Activated T-cell treated with anti-CD3 and anti-CD28 coated beads for 4 hours (primary cell): ENCODE data around the gene GALNTL6.
"Not testable (repeated sequence)": the region's sequence is repeated elsewhere in the genome, so short reads cannot be mapped to it uniquely, and the experiment has no call there.

Experiments used
- DNase-seq: peaks from one replicate; pipeline ENCODE4 v3.0.0-alpha.2; 2020

Gene GALNTL6

GRCh38 chr4:172963498-172964294 is 1150.5 kb downstream of the GALNTL6 start:
- no peak for DNase-seq

- DNase-seq: not testable (repeated sequence)
These were observed 1157.0 kb downstream of the GALNTL6 start for GRCh38 chr4:172970189-172970588.

DNA sequence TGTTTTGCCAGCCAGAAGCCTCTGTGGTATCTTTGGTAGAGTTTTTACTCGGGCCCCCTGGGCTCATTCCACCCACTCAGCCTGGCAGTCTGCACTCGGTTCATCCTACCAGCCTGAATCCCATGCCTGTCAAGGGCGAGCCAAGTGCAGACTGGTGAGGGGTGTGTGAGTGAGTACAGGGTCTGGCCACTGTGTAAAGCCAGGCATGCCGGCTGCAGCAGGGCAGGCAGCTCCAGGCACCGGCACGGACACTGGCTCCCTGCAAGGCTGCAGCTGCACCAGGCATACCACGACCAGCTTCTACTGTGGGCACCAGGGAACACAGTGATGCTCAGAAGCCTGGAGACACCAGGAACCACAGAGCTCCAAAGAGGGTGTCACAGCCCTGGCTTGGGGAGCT is 1161.4 kb downstream of the GALNTL6 start:
- DNase-seq: no peak

GRCh38 chr4:172975651-172976229 is 1162.5 kb downstream of the GALNTL6 start:
- no peak for DNase-seq

DNA sequence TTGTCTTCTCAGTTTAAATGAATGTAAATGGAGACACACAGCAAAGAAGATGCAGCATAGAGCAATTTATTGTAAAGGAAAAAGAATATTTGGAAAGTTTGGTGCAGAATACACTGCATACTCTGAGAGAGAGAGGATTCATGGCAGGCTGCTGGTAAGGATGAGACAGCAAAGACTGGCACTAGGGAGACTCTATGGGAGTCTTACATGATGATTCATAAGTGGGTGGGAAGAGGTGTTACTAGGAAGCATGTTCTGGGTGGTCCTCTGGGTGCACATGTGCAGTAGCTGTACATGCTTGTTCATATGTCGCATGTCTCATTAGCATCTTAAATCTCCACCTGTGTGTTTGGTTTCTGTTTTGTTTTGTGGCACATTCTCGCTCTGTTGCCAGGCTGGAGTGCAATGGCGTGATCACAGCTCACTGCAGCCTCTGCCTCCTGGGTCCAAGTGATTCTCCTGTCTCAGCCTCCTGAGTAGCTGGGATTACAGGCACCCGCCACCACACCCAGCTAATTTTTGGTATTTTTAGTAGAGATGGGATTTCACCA is 1164.4 kb downstream of the GALNTL6 start:
- DNase-seq: not testable (repeated sequence)

- no peak for DNase-seq
These were observed 1165.6 kb downstream of the GALNTL6 start for GRCh38 chr4:172978848-172979247.

DNA sequence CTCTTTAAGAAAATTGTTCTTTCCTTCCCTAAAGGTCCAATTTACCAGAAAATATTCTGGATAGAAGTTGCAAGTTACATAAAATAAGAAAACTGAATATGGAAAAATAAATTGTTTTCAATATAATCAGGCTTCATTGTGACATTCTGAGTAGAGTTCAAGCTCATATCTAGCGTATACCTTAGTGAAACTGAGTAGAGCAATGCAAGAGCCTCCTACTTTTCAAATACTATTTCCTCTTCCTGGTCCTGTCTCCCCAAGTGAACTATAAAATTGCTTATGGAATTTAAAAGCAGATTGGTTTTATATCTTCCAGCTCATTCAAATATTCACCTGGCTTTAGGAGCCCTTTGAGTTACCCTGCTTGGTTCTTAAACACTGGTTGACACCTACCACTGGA is 1166.1 kb downstream of the GALNTL6 start:
- no peak for DNase-seq

DNA sequence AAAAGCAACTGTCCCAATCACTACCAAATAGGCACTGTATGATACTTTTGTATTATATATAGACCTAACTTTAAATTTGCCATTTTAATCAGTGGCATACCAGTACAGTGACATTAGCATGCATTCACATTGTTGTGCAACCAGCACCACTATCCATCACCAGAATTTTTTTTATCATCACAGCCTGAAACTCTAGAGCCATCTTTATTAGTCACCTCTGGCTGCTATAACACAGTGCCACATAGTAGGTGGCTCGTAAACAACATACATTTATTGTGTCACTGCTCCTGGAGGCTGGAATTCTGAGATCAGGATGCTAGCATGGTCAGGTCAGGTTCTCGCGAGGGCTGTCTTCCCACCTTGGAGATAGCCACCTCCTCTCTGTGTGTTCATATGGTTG is 1167.0 kb downstream of the GALNTL6 start:
- DNase-seq: no peak

DNA sequence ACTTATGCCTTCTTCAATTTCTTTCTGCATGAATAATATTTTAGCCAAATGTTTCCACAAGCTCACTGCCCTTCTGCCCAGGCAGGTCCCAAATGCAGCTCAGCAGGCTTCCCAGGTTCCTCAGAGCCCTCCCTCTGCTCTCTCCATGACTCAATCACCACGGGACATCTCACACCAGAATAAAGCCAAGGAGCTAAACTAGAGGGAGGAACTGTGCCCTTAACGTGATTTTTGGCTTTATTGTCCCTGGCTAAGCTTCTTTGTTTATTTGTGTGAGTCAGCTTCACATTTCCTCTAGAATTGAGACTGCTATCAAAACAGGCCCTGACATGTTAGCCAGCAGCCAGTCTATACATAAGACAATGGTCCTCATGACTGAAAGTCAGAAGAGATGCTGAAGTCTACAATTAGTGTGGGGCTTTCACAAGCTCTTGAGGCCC is 1169.0 kb downstream of the GALNTL6 start:
- no peak for DNase-seq

DNA sequence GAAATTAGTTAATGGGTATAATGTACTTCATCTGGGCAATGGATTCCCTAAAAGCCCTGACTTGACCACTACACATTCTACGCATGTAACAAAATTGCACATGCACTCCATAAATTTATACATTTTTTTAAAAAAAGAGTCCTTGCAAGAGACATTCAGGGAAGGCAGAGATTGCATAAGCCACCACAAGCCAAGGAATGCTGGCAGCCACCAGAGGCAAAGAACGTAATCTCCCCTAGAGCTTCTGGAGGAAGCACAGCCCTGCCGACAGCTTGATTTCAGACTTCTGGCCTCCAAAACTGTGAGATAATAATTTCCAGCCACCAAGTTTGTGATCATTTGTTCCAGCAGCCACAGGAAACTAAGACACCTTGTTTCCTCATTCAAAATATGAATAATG is 1169.8 kb downstream of the GALNTL6 start:
- DNase-seq: no peak

DNA sequence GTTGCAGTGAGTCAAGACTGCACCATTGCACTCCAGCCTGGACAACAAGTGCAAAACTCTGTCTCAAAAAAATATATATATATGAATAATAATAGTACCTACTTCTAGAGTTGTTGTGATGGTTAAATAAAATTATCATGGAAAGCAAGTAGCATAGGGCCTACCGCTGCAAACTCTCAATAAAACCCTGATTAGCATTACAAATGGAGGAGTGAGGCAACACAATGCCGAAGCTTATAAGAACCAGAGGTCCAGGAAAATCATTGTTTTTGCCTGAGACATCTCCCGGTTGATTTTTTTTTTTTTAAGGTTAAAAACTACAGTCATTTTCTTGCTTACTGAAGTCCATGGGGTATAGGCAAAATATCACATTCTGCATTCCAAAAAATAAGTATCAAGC is 1170.4 kb downstream of the GALNTL6 start:
- DNase-seq: no peak

- DNase-seq: no peak
These were observed 1172.3 kb downstream of the GALNTL6 start for GRCh38 chr4:172985552-172985951.

DNA sequence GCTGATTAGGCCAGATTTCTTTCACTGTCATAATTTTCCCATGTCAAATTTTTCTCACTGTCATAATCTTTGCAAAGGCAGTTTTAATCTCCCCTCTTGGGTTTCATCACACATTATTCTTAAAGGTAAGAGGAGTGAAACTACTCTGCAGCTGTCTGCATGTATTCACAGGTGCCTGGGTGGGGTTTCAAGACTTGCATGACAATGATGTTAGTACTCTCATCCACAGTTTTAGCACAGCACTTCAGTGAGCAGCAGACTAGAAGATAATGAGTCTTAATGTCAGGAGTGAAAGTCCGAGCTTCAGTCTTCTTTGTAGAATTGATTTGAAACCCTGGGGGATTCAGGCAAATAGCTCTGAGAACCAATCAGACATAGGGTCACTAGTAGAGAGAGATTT is 1172.9 kb downstream of the GALNTL6 start:
- DNase-seq: no peak

DNA sequence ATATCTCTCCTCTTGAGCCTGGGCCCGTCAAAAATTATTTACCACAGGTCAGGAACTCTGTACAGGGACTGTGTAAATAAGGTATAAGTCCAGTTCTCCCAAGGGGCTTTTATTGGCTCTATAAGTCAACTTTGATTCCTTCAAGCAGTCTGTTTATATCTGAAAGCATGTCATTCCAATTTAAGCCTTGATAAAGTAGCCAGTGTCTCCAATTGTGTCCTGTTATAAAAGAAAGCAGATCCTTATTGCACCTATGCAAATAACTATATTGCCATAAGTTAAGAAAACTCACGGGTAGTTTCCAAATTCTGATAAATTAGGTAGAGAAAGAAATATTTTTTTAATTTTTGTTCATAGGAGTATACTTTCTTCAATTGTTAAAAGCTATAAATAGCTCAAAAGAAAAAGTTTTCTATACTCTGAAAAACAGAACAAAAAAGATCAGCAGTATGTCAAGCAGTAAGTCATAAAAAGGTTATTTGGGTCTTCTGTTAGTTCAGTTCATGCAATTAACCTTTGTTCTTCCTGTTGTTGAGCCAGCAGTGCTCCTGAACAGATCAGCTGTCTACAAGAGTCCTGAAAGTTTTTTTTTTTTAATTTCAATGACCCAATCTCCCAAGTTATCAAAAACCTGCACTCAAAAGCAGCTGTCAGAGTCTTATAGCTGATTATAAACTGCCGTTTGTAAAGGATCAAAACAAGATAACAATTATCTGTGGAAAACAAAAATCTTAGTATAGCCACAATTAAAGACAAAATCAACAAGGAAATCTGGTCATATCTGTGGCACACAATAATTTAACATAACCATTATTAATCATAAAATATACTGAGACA is 1177.0 kb downstream of the GALNTL6 start:
- DNase-seq: no peak

GRCh38 chr4:172992648-172993378 is 1179.6 kb downstream of the GALNTL6 start:
- DNase-seq: no peak

DNA sequence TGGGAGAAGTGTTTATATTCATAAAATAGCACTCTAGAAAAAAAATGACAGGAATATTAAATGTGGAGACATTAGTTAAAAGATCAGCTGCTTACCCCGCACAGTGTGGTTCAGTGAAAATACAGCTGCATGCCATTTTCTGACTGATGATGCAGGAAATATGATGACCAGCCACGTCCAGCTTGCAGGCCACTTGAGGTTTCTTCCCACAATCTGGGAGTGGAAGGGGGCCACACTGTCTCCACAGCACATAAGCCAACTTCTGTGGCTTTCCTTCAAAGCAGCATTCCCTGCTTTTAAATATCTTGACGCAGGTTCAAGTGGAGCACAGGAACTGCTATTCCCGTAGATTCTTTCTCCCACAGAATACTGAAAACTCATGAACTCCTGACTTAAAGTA is 1182.0 kb downstream of the GALNTL6 start:
- DNase-seq: no peak

GRCh38 chr4:172995704-172996103 is 1182.5 kb downstream of the GALNTL6 start:
- no peak for DNase-seq

- no peak for DNase-seq
These were observed 1183.5 kb downstream of the GALNTL6 start for GRCh38 chr4:172996571-172997216.

GRCh38 chr4:172997217-172997609 is 1184.0 kb downstream of the GALNTL6 start:
- no peak for DNase-seq

- no peak for DNase-seq
These were observed 1184.7 kb downstream of the GALNTL6 start for GRCh38 chr4:172997856-172998255.

DNA sequence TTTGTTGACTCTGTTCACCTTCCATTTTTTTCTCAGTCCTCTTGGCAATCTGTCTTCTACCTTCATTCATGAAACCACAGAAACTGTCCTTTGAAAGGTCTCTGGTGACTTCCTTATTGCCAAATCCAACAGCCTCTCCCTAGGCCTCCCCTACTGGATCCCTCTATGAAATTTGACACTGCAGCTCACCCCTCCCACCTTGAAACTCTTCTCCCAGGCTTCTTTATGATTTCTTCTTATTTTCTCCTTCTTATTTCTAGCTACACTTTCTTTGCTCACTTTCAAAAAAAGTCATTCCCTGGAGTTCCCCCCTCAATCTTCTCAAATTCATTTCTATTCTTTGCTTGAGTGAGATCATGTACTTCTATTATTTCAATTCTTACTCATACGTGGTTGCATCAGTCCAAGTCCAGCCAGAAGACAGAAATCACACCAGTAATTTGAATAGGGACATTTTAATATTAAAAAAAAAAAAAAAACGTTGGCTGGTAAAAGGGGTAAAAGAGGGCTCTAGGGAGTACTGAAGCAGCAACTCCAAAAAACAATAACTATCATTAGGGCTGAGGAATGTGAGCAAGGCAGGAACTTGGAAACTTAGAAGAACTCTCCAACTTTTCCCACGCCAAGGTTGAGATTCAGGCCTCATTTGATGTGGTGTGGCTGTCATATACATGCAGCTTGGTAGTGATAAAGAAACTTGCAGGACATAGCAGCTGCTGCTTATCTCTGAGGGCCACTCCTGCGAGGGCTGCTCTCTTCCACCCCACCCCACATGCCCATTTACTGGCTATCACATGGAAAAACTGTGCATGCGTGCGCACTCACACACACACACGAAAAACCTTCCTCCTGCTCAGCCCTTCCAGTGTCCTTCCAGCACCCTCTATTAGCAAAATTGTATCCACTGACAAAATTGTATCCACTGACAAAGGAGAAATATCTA is 1185.6 kb downstream of the GALNTL6 start:
- no peak for DNase-seq
